Regular cardiac myocyte (primary cell): ENCODE results near the gene STN1. TPM values are rescaled to one million over a fixed set of nuclear protein-coding genes. Genes with fewer than 3 reads are reported as not detected.

Source experiments
- total RNA-seq: library from RNA; depleted of rRNA; stranded (reverse); fragments of >200 nt; gene quantifications from 2 replicates; pipeline ENCODE4 v1.2.3, GENCODE V29; 2014

The STN1 gene
- total RNA-seq: 32.8 and 38.6 TPM in 2 replicates

GRCh38 chr10:103918053-103918846 is at the start of gene STN1:
STN1 (minus strand) TSS chr10:103918184; CDS start chr10:103917594, 590 bp downstream.

GRCh38 chr10:103966671-103967447 is 48.9 kb upstream of the STN1 start, which contains the start of gene SLK:
SLK (plus strand) TSS chr10:103967140; CDS start chr10:103967746, 606 bp downstream.

GRCh38 chr10:103855424-103855823 is 62.6 kb downstream of the STN1 start, which contains the start of gene SH3PXD2A:
SH3PXD2A (minus strand) TSS chr10:103855576; CDS start chr10:103855266, 310 bp downstream.

Other genes with a start within 250 kb of the STN1 start
- 10.7 and 18.0 TPM in 2 replicates for gene SH3PXD2A, start 62.6 kb downstream of the STN1 start, total RNA-seq
- 52.1 and 56.0 TPM in 2 replicates for gene SLK, start 49.0 kb upstream of the STN1 start, total RNA-seq
- gene COL17A1, start 167.7 kb upstream of the STN1 start, total RNA-seq: 0.56 and 1.2 TPM in 2 replicates
- 11.3 and 14.4 TPM in 2 replicates for gene SFR1, start 204.0 kb upstream of the STN1 start, total RNA-seq